HCT116 (cell line): ENCODE data around the gene MIDN. TPM values are rescaled to one million over a fixed set of nuclear protein-coding genes. Genes with fewer than 3 reads are reported as not detected.

Source experiments
- ATAC-seq: fragments of 200-7000 bp; cut with Tn5 transposase; 2 replicates; pipeline ENCODE4 v1.9.1; 2020; ENCODE audit warnings: mild to moderate bottlenecking, moderate library complexity
- BruUV-seq: library from RNA; stranded (reverse); fragments of 400-500 nt; replicated peaks from 2 replicates; lab custom pipeline; 2021; lab: Mats Ljungman, UMichigan
- CTCF ChIA-PET: fragments of 300-600 bp; sonication (Branson Sonifier 250); formaldehyde crosslinking; loops from one replicate; lab custom pipeline; 2021; ENCODE audit warnings: antibody characterized with exemption; lab: Charles Lee
- POLR2A ChIA-PET: fragments of 300-600, 350-600 bp; sonication (Branson Sonifier 250); formaldehyde crosslinking; loops from one replicate; lab custom pipeline; 2021; ENCODE audit warnings: antibody characterized with exemption; lab: Charles Lee
- RAD21 ChIA-PET, 2 experiments: fragments of 300-600 bp; sonication (Branson Sonifier 250); formaldehyde crosslinking; loops; one replicate each; lab custom pipeline; 2023; ENCODE audit warnings: low total read pairs in 2 of 2; ENCODE audit not compliant: uncharacterized antibody in 2 of 2, unreplicated experiment in 2 of 2, low non-redundant PET in 1 of 2; lab: Charles Lee
- DNase-seq: peaks from one replicate; pipeline ENCODE4 v3.0.0-alpha.2; 2010; ENCODE audit warnings: low read depth, low spot score
- H2AFZ ChIP-seq: fragments of 200-600 bp; shearing (Covaris generic), sonication (generic); 2 replicates; pipeline ENCODE4 v1.6.1; 2017; ENCODE audit warnings: low read depth, mixed run types, mixed read lengths, antibody characterized with exemption, low read length; ENCODE audit not compliant: poor library complexity, severe bottlenecking
- H3K27ac ChIP-seq: 2 replicates; pipeline ENCODE4 v1.5.1; 2012; ENCODE audit warnings: low read depth, low read length
- H3K27me3 ChIP-seq: fragments of 200-600 bp; sonication (generic); 2 replicates; pipeline ENCODE4 v1.6.1; 2016; ENCODE audit warnings: mixed run types, low read length, mixed read lengths; ENCODE audit not compliant: insufficient read depth
- H3K36me3 ChIP-seq, 2 experiments: fragments of 200-500 bp in 1 of 2; fragments of 200-600 bp in 1 of 2; sonication (Bioruptor generic) in 1 of 2; sonication (generic) in 1 of 2; 2 replicates each; pipeline versions ENCODE4 v1.5.1 to v1.6.1; 2014 to 2016; ENCODE audit warnings: low read length in 2 of 2, inconsistent platforms in 1 of 2, mixed read lengths in 1 of 2, mixed run types in 1 of 2; ENCODE audit not compliant: insufficient read depth in 2 of 2, control insufficient read depth in 1 of 2
- H3K4me1 ChIP-seq, 2 experiments: fragments of 200-600 bp in 1 of 2; sonication (generic) in 1 of 2; 2 replicates each; pipeline versions ENCODE4 v1.5.1 to v1.6.1; 2012 to 2017; ENCODE audit warnings: low read length in 2 of 2, inconsistent platforms in 1 of 2, mild to moderate bottlenecking in 1 of 2, mixed read lengths in 1 of 2, mixed run types in 1 of 2, moderate library complexity in 1 of 2; ENCODE audit not compliant: insufficient read depth in 2 of 2, control insufficient read depth in 1 of 2
- H3K4me2 ChIP-seq: fragments of 200-600 bp; sonication (generic); 2 replicates; pipeline ENCODE4 v1.6.1; 2017; ENCODE audit warnings: mixed run types, low read length, mixed read lengths
- H3K4me3 ChIP-seq, 2 experiments: fragments of 200-600 bp in 1 of 2; sonication (generic) in 1 of 2; replicated peaks in 1 of 2; 2 replicates each; pipeline ENCODE4 v1.5.1; 2011 to 2016; ENCODE audit warnings: low read length in 2 of 2, control low read depth in 1 of 2, low read depth in 1 of 2, mild to moderate bottlenecking in 1 of 2, mixed read lengths in 1 of 2, mixed run types in 1 of 2
- H3K79me2 ChIP-seq: fragments of 200-600 bp; sonication (generic); 2 replicates; pipeline ENCODE4 v1.6.1; 2017; ENCODE audit warnings: mild to moderate bottlenecking, mixed run types, low read length, moderate library complexity, mixed read lengths; ENCODE audit not compliant: insufficient read depth
- H3K9ac ChIP-seq: fragments of 200-600 bp; sonication (generic); 2 replicates; pipeline ENCODE4 v1.6.1; 2016; ENCODE audit warnings: low read length, mixed read lengths
- H3K9me2 ChIP-seq: fragments of 200-600 bp; sonication (generic), shearing (Covaris generic); 2 replicates; pipeline ENCODE4 v1.6.1; 2017; ENCODE audit warnings: mixed run types, mild to moderate bottlenecking, moderate library complexity; ENCODE audit not compliant: insufficient read depth
- H3K9me3 ChIP-seq, 2 experiments: fragments of 200-500 bp in 1 of 2; fragments of 200-600 bp in 1 of 2; sonication (Bioruptor generic) in 1 of 2; sonication (generic) in 1 of 2; 2 replicates each; pipeline ENCODE4 v1.6.1; 2014 to 2017; ENCODE audit warnings: low read length in 2 of 2, mixed read lengths in 2 of 2, inconsistent platforms in 1 of 2, low read depth in 1 of 2, mild to moderate bottlenecking in 1 of 2, mixed run types in 1 of 2, moderate library complexity in 1 of 2; ENCODE audit not compliant: control insufficient read depth in 1 of 2, insufficient read depth in 1 of 2
- H4K20me1 ChIP-seq: fragments of 200-600 bp; sonication (generic), shearing (Covaris generic); 2 replicates; pipeline ENCODE4 v1.6.1; 2017; ENCODE audit warnings: mixed run types, mild to moderate bottlenecking, moderate library complexity; ENCODE audit not compliant: insufficient read depth
- CBX3 ChIP-seq: IDR thresholded peaks from 2 replicates; pipeline ENCODE4 v1.6.1; 2012; ENCODE audit warnings: low read depth
- CEBPB ChIP-seq: IDR thresholded peaks from 2 replicates; pipeline ENCODE4 v1.6.1; 2012; ENCODE audit warnings: low read depth
- EGR1 ChIP-seq: IDR thresholded peaks from 2 replicates; pipeline ENCODE4 v1.6.1; 2012; ENCODE audit warnings: low read depth
- ELF1 ChIP-seq: IDR thresholded peaks from 2 replicates; pipeline ENCODE4 v1.6.1; 2012; ENCODE audit warnings: low read depth, borderline replicate concordance
- EZH2 ChIP-seq: fragments of 200-600 bp; sonication (generic); IDR thresholded peaks from 2 replicates; pipeline ENCODE4 v1.6.1; 2017; ENCODE audit warnings: antibody characterized with exemption, mixed run types
- EZH2phosphoT487 ChIP-seq: fragments of 200-600 bp; IDR thresholded peaks from 2 replicates; pipeline ENCODE4 v1.6.1; 2018; ENCODE audit warnings: antibody characterized with exemption, borderline replicate concordance
- JUND ChIP-seq: IDR thresholded peaks from 2 replicates; pipeline ENCODE4 v1.6.1; 2012
- POLR2A ChIP-seq: IDR thresholded peaks from 2 replicates; pipeline ENCODE4 v1.7.0; 2011; ENCODE audit warnings: borderline replicate concordance; ENCODE audit not compliant: insufficient read depth, insufficient read length; ENCODE audit errors: extremely low read depth
- POLR2AphosphoS5 ChIP-seq: IDR thresholded peaks from 2 replicates; pipeline ENCODE4 v1.6.1; 2011; ENCODE audit warnings: mild to moderate bottlenecking, low read depth, low read length, moderate library complexity
- RAD21 ChIP-seq: IDR thresholded peaks from 2 replicates; pipeline ENCODE4 v1.6.1; 2012; ENCODE audit warnings: low read depth, mild to moderate bottlenecking
- SP1 ChIP-seq: IDR thresholded peaks from 2 replicates; pipeline ENCODE4 v1.6.1; 2012; ENCODE audit warnings: low read depth
- SRF ChIP-seq: IDR thresholded peaks from 2 replicates; pipeline ENCODE4 v1.6.1; 2012; ENCODE audit warnings: low read depth
- TCF7L2 ChIP-seq: IDR thresholded peaks from 2 replicates; pipeline ENCODE4 v1.7.0; 2011; ENCODE audit warnings: borderline replicate concordance, inconsistent platforms; ENCODE audit not compliant: insufficient read depth, insufficient read length; ENCODE audit errors: extremely low read depth
- YY1 ChIP-seq: IDR thresholded peaks from 2 replicates; pipeline ENCODE4 v1.6.1; 2011; ENCODE audit warnings: low read length, low read depth, moderate library complexity, mild to moderate bottlenecking; ENCODE audit not compliant: insufficient replicate concordance; ENCODE audit errors: extremely low read depth
- ZFX ChIP-seq: fragments of 450-650 bp; IDR thresholded peaks from 2 replicates; pipeline ENCODE4 v1.6.1; 2017
- ZNF274 ChIP-seq: fragments of 200-500 bp; sonication (Bioruptor generic); IDR thresholded peaks from 2 replicates; pipeline ENCODE4 v1.6.1; 2014; ENCODE audit warnings: mild to moderate bottlenecking, low read depth, low read length, inconsistent platforms
- intact Hi-C: fragments of 100-400 bp; cut with micrococcal nuclease; formaldehyde crosslinking; loops from 2 replicates; pipeline ENCODE4 v1.10.0; 2022
- total RNA-seq: library from RNA; stranded (reverse); gene quantifications from one replicate; pipeline ENCODE4 v1.2.1, GENCODE V29; 2021; ENCODE audit not compliant: unreplicated experiment
- TF ChIP-seq, protein P1 (sequence below), 3 experiments: fragments of 200-600 bp in 1 of 3; sonication (generic) in 1 of 3; IDR thresholded peaks in 2 of 3; conservative IDR thresholded peaks in 1 of 3; 2 replicates each; pipeline ENCODE4 v1.5.1; 2012 to 2017; ENCODE audit warnings: low read depth in 2 of 3, low read length in 2 of 3, antibody characterized with exemption in 1 of 3, borderline replicate concordance in 1 of 3, control low read depth in 1 of 3, mild to moderate bottlenecking in 1 of 3, mixed read lengths in 1 of 3, mixed run types in 1 of 3, moderate library complexity in 1 of 3; ENCODE audit not compliant: insufficient read depth in 1 of 3
- TF ChIP-seq, protein P2 (sequence below): IDR thresholded peaks from 2 replicates; pipeline ENCODE4 v1.6.1; 2012; ENCODE audit warnings: low read depth
- TF ChIP-seq, protein P3 (sequence below): IDR thresholded peaks from 2 replicates; pipeline ENCODE4 v1.6.1; 2012
- TF ChIP-seq, protein P4 (sequence below): IDR thresholded peaks from 2 replicates; pipeline ENCODE4 v1.6.1; 2012

MIDN gene
- total RNA-seq, 1 experiment from 2014 or later, result 146 TPM

DNA sequence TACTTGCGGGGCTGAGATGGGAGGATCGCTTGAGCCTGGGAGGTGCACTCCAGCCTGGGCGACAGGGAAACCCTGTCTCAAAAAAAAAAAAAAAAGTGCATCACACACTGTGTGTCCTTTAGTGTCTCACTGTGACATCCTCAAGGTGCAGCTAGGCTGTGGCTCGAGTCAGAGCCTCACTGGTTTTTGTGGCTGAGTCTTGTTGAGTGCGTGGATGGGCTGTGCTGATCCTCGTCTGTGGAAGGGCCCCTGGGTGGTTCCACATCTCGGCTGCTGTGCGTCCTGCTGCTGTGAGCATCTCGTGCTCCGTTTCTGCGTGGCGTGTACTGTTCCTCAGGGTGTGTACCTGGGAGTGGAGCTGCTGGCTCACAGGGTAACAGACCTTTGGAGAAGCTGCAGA is 31.6 kb upstream of the MIDN start (continued):
- TF ChIP-seq EZH2phosphoT487 (no peak), CEBPB (no peak)

DNA sequence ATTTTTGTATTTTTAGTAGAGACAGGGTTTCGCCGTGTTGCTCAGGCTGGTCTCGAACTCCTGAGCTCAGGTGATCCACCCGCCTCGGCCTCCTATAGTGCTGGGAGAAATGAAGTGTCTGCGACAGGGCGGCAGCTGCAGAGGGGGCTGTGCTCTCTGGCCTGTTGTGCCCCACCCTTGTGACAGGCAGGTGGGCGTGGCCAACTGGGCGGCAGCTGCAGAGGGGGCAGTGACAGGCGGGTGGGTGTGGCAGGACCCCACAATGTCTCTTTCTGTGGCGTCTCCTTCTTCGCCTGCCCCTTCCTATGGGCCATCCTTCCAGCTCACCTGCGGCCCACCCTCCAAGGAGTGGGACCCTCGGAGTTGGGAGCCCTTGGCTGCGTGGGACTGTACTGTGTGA is 31.0 kb upstream of the MIDN start:
- Histone ChIP-seq H3K4me2 (no peak overlapping the region), H4K20me1 (no peaks in the 10 kb centered on the region)
- TF ChIP-seq, protein P1, sequence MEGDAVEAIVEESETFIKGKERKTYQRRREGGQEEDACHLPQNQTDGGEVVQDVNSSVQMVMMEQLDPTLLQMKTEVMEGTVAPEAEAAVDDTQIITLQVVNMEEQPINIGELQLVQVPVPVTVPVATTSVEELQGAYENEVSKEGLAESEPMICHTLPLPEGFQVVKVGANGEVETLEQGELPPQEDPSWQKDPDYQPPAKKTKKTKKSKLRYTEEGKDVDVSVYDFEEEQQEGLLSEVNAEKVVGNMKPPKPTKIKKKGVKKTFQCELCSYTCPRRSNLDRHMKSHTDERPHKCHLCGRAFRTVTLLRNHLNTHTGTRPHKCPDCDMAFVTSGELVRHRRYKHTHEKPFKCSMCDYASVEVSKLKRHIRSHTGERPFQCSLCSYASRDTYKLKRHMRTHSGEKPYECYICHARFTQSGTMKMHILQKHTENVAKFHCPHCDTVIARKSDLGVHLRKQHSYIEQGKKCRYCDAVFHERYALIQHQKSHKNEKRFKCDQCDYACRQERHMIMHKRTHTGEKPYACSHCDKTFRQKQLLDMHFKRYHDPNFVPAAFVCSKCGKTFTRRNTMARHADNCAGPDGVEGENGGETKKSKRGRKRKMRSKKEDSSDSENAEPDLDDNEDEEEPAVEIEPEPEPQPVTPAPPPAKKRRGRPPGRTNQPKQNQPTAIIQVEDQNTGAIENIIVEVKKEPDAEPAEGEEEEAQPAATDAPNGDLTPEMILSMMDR (IDR thresholded peaks at IDR 0.05 in 2 of 3, conservative IDR thresholded peaks at IDR 0.05 in 1 of 3; ENCODE audit: borderline replicate concordance in 1 of 3, insufficient read depth in 1 of 3, low read depth in 2 of 3, low read length in 2 of 3), result no peak
- TF ChIP-seq JUND (no peak), SP1 (no peak), CBX3 (no peak), RAD21 (no peak), EZH2 (no peak), CEBPB (no peak), POLR2AphosphoS5 (no peak), SRF (no peak), EGR1 (no peak), TCF7L2 (no peak), YY1 (no peak), EZH2phosphoT487 (no peak), ZFX (no peak), POLR2A (no peak), ZNF274 (no peak), ELF1 (no peak)
- TF ChIP-seq, protein P2, sequence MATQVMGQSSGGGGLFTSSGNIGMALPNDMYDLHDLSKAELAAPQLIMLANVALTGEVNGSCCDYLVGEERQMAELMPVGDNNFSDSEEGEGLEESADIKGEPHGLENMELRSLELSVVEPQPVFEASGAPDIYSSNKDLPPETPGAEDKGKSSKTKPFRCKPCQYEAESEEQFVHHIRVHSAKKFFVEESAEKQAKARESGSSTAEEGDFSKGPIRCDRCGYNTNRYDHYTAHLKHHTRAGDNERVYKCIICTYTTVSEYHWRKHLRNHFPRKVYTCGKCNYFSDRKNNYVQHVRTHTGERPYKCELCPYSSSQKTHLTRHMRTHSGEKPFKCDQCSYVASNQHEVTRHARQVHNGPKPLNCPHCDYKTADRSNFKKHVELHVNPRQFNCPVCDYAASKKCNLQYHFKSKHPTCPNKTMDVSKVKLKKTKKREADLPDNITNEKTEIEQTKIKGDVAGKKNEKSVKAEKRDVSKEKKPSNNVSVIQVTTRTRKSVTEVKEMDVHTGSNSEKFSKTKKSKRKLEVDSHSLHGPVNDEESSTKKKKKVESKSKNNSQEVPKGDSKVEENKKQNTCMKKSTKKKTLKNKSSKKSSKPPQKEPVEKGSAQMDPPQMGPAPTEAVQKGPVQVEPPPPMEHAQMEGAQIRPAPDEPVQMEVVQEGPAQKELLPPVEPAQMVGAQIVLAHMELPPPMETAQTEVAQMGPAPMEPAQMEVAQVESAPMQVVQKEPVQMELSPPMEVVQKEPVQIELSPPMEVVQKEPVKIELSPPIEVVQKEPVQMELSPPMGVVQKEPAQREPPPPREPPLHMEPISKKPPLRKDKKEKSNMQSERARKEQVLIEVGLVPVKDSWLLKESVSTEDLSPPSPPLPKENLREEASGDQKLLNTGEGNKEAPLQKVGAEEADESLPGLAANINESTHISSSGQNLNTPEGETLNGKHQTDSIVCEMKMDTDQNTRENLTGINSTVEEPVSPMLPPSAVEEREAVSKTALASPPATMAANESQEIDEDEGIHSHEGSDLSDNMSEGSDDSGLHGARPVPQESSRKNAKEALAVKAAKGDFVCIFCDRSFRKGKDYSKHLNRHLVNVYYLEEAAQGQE, result no peak
- TF ChIP-seq, protein P3, sequence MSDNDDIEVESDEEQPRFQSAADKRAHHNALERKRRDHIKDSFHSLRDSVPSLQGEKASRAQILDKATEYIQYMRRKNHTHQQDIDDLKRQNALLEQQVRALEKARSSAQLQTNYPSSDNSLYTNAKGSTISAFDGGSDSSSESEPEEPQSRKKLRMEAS, result no peak
- TF ChIP-seq, protein P4, sequence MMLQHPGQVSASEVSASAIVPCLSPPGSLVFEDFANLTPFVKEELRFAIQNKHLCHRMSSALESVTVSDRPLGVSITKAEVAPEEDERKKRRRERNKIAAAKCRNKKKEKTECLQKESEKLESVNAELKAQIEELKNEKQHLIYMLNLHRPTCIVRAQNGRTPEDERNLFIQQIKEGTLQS, result no peak
- TF ChIP-seq, all 23 proteins: peak for 0
- RAD21 ChIA-PET, result interaction anchor here in 1 of 2 experiments (0.6 kb wide), 1 partner anchor 8 kb away, joined by 3 read pairs; no protein-coding TSS in a partner anchor
- Histone ChIP-seq H3K4me1 (peaks cover 13 to 49% of the 10 kb centered on the region in 2 experiments), H3K36me3 (peaks cover 4 to 13% of the 10 kb centered on the region in 2 experiments; a peak in 2 of 4 replicates), H3K27ac (no peak overlapping the region; the same call in 1 of the 2 replicates), H3K9ac (no peak overlapping the region), H3K9me2 (no peaks in the 10 kb centered on the region), H3K79me2 (peaks cover 78% of the 10 kb centered on the region), H3K9me3 (no peaks in the 10 kb centered on the region), H3K4me3 (no peak overlapping the region), H2AFZ (no peak overlapping the region), H3K27me3 (no peaks in the 10 kb centered on the region)
- BruUV-seq, result no TSS peak
- DNase-seq (no peak), ATAC-seq (no peak)
- POLR2A ChIA-PET, result interaction anchor here (1.4 kb wide), 1 partner anchor 52 kb away, joined by 5 read pairs; the partner anchor contains the start of gene CIRBP
- intact Hi-C loops, result no loop called here
- CTCF ChIA-PET, result interaction anchor here (1.2 to 1.7 kb wide), 2 partner anchors 11 to 104 kb away, joined by 3 to 4 read pairs; no protein-coding TSS in a partner anchor
